Chondrocyte (in vitro differentiated cells): ENCODE results near the gene RASSF4. TPM values are rescaled to one million over a fixed set of nuclear protein-coding genes. Genes with fewer than 3 reads are reported as not detected.

Experiments used
- DNase-seq: peaks from one replicate; pipeline ENCODE4 v3.0.0; 2021; ENCODE audit warnings: mixed read lengths, low spot score
- H3K27ac Mint-ChIP-seq: one replicate; pipeline ENCODE4 v1.8.0; 2021; ENCODE audit warnings: mild to moderate bottlenecking, moderate library complexity, mixed read lengths; ENCODE audit not compliant: unreplicated experiment
- H3K27me3 Mint-ChIP-seq: 2 replicates; pipeline ENCODE4 v1.8.0; 2021; ENCODE audit warnings: low read depth, mixed read lengths
- H3K36me3 Mint-ChIP-seq: 2 replicates; pipeline ENCODE4 v1.8.0; 2021; ENCODE audit warnings: low read depth, mixed read lengths
- H3K4me1 Mint-ChIP-seq: 2 replicates; pipeline ENCODE4 v1.8.0; 2021; ENCODE audit warnings: low read depth, mild to moderate bottlenecking, mixed read lengths
- H3K4me3 Mint-ChIP-seq: one replicate; pipeline ENCODE4 v1.8.0; 2021; ENCODE audit warnings: mild to moderate bottlenecking, moderate library complexity, mixed read lengths; ENCODE audit not compliant: unreplicated experiment
- H3K9me3 Mint-ChIP-seq: 2 replicates; pipeline ENCODE4 v1.8.0; 2021; ENCODE audit warnings: low read depth, mixed read lengths
- CTCF ChIP-seq: fragments of 200-600 bp; sonication (generic); IDR thresholded peaks from 2 replicates; pipeline ENCODE4 v1.5.0; 2021; ENCODE audit warnings: antibody characterized with exemption, mild to moderate bottlenecking, moderate library complexity
- total RNA-seq: library from RNA; stranded (reverse); gene quantifications from 3 replicates; pipeline ENCODE4 v1.2.1, GENCODE V29; 2021

Gene RASSF4
- total RNA-seq, 1 donor from 2014 or later: 37.8 TPM

GRCh38 chr10:45001381-45002148 lies 42.0 kb downstream of the RASSF4 start:
- peaks cover 34% of the 10 kb centered on the region for H3K4me1 Mint-ChIP-seq
- DNase-seq: no peak
- peak overlapping the region; percentile 84 for H3K4me3 Mint-ChIP-seq
- peak; percentile 50 for TF ChIP-seq CTCF
- H3K27me3 Mint-ChIP-seq: no peaks in the 10 kb centered on the region
- peaks cover 10% of the 10 kb centered on the region for H3K9me3 Mint-ChIP-seq
- H3K36me3 Mint-ChIP-seq: peaks cover 24% of the 10 kb centered on the region
- peak overlapping the region; percentile 98 for H3K27ac Mint-ChIP-seq

GRCh38 chr10:45003432-45004000 lies 43.9 kb downstream of the RASSF4 start:
- no peak for DNase-seq
- H3K27me3 Mint-ChIP-seq: no peaks in the 10 kb centered on the region
- peaks cover 10% of the 10 kb centered on the region for H3K9me3 Mint-ChIP-seq
- H3K27ac Mint-ChIP-seq: no peak overlapping the region
- H3K36me3 Mint-ChIP-seq: peaks cover 24% of the 10 kb centered on the region
- no peak overlapping the region for H3K4me3 Mint-ChIP-seq
- no peak for TF ChIP-seq CTCF
- peaks cover 26% of the 10 kb centered on the region for H3K4me1 Mint-ChIP-seq

DNA sequence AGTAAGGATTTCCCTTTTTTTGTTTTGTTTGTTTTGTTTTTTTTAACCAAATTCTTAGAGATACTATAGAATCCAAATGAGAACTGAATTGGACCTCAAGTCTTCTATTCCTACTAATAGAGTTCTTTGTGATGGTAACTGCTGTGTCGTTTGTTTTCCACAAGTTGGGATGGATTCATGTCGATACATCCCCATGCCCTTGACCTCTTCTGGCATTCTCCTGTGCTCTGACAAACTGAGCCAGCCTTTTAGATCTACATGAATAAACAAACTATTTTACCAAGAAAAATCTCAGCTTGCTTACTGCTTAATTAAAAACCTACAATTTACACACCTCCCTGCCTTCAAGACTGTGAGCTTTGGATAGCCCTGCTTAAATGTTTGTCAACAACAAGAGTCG lies 45.1 kb downstream of the RASSF4 start:
- Mint-ChIP-seq H3K4me3 (no peak overlapping the region), H3K27ac (no peak overlapping the region), H3K4me1 (peaks cover 25% of the 10 kb centered on the region), H3K36me3 (peaks cover 24% of the 10 kb centered on the region), H3K9me3 (peaks cover 10% of the 10 kb centered on the region), H3K27me3 (no peaks in the 10 kb centered on the region)
- TF ChIP-seq CTCF: no peak
- no peak for DNase-seq

DNA sequence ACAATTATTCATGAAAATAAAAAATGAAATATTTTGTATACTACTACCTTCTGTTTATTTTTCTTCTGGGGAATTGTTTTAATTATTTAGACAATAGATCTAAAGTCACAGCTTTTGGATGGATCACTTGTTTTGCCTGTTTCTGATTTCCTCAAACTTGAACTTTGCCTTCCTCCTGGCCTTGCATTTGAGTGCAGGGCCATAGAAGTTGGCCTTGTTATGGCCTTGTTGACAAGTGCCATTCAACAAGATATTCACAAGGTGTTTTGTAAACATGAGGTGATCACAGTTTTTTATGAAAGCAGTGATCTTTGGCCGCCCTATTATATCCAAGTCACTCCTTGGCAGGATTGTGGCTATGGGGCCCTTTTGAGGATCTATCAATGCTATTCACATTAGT lies 45.7 kb downstream of the RASSF4 start:
- H3K27ac Mint-ChIP-seq: no peak overlapping the region
- no peaks in the 10 kb centered on the region for H3K27me3 Mint-ChIP-seq
- peaks cover 22% of the 10 kb centered on the region for H3K36me3 Mint-ChIP-seq
- peaks cover 10% of the 10 kb centered on the region for H3K9me3 Mint-ChIP-seq
- TF ChIP-seq CTCF: no peak
- peaks cover 19% of the 10 kb centered on the region for H3K4me1 Mint-ChIP-seq
- DNase-seq: no peak
- no peak overlapping the region for H3K4me3 Mint-ChIP-seq

- Mint-ChIP-seq H3K9me3 (peaks cover 10% of the 10 kb centered on the region), H3K27ac (no peak overlapping the region), H3K36me3 (peaks cover 22% of the 10 kb centered on the region), H3K4me1 (peaks cover 12% of the 10 kb centered on the region), H3K4me3 (no peak overlapping the region), H3K27me3 (no peaks in the 10 kb centered on the region)
- DNase-seq: no peak
- no peak for TF ChIP-seq CTCF
Observed at GRCh38 chr10:45006276-45007030, 46.9 kb downstream of the RASSF4 start.
